ENCODE results near the gene RBAK.

The RBAK gene

DNA sequence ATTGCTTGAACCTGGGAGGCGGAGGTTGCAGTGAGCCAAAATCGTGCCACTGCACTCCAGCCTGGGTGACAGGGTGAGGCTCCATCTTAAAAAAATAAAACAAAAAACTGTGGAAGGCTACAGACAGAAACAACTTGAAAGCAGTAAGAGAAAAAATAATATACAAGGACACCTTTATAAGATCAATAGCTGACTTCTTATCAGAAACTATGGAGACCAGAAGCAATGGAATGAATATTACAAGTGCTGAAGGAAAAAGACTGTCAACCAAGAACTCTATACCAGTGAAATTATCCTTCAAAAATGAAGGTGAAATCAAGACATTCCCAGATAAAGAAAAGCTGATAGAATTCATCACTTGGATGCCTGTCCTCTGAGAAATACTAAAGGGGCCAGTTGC is 49.0 kb downstream of the RBAK start:
- no peak for DNase-seq (ENCODE audit: low read depth in 1 of 2, low spot score in 1 of 2)
- Histone ChIP-seq H3K27ac (replicated peaks) (no peak overlapping the region), H3K4me3 (replicated peaks; ENCODE audit: insufficient read depth, low read length) (no peak overlapping the region), H3K27me3 (ENCODE audit: insufficient read depth, poor library complexity, severe bottlenecking) (no peaks in the 10 kb centered on the region)
- TF ChIP-seq GABPA (IDR thresholded peaks at IDR 0.05; ENCODE audit: low read depth) = no peak
- TF ChIP-seq, protein P1, sequence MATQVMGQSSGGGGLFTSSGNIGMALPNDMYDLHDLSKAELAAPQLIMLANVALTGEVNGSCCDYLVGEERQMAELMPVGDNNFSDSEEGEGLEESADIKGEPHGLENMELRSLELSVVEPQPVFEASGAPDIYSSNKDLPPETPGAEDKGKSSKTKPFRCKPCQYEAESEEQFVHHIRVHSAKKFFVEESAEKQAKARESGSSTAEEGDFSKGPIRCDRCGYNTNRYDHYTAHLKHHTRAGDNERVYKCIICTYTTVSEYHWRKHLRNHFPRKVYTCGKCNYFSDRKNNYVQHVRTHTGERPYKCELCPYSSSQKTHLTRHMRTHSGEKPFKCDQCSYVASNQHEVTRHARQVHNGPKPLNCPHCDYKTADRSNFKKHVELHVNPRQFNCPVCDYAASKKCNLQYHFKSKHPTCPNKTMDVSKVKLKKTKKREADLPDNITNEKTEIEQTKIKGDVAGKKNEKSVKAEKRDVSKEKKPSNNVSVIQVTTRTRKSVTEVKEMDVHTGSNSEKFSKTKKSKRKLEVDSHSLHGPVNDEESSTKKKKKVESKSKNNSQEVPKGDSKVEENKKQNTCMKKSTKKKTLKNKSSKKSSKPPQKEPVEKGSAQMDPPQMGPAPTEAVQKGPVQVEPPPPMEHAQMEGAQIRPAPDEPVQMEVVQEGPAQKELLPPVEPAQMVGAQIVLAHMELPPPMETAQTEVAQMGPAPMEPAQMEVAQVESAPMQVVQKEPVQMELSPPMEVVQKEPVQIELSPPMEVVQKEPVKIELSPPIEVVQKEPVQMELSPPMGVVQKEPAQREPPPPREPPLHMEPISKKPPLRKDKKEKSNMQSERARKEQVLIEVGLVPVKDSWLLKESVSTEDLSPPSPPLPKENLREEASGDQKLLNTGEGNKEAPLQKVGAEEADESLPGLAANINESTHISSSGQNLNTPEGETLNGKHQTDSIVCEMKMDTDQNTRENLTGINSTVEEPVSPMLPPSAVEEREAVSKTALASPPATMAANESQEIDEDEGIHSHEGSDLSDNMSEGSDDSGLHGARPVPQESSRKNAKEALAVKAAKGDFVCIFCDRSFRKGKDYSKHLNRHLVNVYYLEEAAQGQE (IDR thresholded peaks at IDR 0.05; ENCODE audit: insufficient replicate concordance, low read depth) = no peak
- TF ChIP-seq POLR2AphosphoS5 (IDR thresholded peaks at IDR 0.05; ENCODE audit: low read depth) = no peak
- no peak for TF ChIP-seq SPI1 (IDR thresholded peaks at IDR 0.05; ENCODE audit: borderline replicate concordance, low read depth)
- TF ChIP-seq, protein P2, sequence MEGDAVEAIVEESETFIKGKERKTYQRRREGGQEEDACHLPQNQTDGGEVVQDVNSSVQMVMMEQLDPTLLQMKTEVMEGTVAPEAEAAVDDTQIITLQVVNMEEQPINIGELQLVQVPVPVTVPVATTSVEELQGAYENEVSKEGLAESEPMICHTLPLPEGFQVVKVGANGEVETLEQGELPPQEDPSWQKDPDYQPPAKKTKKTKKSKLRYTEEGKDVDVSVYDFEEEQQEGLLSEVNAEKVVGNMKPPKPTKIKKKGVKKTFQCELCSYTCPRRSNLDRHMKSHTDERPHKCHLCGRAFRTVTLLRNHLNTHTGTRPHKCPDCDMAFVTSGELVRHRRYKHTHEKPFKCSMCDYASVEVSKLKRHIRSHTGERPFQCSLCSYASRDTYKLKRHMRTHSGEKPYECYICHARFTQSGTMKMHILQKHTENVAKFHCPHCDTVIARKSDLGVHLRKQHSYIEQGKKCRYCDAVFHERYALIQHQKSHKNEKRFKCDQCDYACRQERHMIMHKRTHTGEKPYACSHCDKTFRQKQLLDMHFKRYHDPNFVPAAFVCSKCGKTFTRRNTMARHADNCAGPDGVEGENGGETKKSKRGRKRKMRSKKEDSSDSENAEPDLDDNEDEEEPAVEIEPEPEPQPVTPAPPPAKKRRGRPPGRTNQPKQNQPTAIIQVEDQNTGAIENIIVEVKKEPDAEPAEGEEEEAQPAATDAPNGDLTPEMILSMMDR (IDR thresholded peaks at IDR 0.05; ENCODE audit: insufficient read depth, low read length) = no peak

- TF ChIP-seq SPI1 (IDR thresholded peaks at IDR 0.05; ENCODE audit: borderline replicate concordance, low read depth) = no peak
- TF ChIP-seq, protein P2 (IDR thresholded peaks at IDR 0.05; ENCODE audit: insufficient read depth, low read length) = no peak
- TF ChIP-seq GABPA (IDR thresholded peaks at IDR 0.05; ENCODE audit: low read depth) = no peak
- no peak for TF ChIP-seq POLR2AphosphoS5 (IDR thresholded peaks at IDR 0.05; ENCODE audit: low read depth)
- TF ChIP-seq, protein P1 (IDR thresholded peaks at IDR 0.05; ENCODE audit: insufficient replicate concordance, low read depth) = no peak
- no peak for DNase-seq (ENCODE audit: low read depth in 1 of 2, low spot score in 1 of 2)
- Histone ChIP-seq H3K27me3 (ENCODE audit: insufficient read depth, poor library complexity, severe bottlenecking) (no peaks in the 10 kb centered on the region), H3K4me3 (replicated peaks; ENCODE audit: insufficient read depth, low read length) (no peak overlapping the region), H3K27ac (replicated peaks) (no peak overlapping the region)
Observed at GRCh38 chr7:5116359-5116758, 70.7 kb downstream of the RBAK start.

DNA sequence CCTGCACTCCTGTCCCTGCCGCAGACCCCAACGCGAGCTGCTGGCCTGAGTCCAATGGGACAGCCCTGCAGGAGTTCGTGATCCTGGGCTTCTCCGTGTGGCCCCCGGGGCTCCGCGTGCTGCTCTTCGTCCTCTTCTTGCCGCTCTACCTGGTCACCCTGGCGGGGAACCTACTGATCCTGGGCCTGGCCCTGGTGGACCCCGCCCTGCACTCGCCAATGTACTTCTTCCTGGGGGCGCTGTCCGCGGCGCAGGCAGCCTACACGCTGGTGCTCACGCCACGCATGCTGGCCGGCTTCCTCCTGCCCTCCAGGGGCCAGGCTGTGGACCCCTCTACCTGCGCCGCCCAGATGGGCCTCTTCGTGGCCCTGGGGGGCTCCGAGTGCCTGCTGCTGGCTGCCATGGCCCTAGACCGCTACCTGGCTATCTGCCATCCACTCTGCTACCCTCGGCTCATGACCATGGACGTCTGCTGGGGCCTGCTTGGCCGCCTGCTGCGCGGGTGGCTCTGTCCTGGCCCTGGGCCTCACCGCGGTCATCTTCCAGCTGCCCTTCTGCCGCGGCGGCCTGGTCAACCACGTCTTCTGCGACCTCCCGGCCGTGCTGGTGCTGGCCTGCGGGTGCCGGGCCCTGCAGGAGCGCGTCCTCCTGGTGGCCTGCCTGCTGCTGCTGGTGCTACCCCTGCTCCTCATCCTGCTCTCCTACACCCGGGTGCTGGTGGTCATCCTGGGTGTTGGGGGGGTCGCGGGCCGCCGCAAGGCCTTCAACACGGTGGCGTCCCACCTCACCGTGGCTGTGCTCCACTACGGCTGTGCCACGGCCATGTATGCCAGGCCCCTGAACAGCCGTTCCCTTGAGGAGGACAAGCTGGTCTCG is 71.7 kb downstream of the RBAK start:
- Histone ChIP-seq H3K4me3 (replicated peaks; ENCODE audit: insufficient read depth, low read length) (no peak overlapping the region), H3K27me3 (ENCODE audit: insufficient read depth, poor library complexity, severe bottlenecking) (no peaks in the 10 kb centered on the region), H3K27ac (replicated peaks) (no peak overlapping the region)
- no peak for TF ChIP-seq SPI1 (IDR thresholded peaks at IDR 0.05; ENCODE audit: borderline replicate concordance, low read depth)
- TF ChIP-seq, protein P1 (IDR thresholded peaks at IDR 0.05; ENCODE audit: insufficient replicate concordance, low read depth) = no peak
- TF ChIP-seq GABPA (IDR thresholded peaks at IDR 0.05; ENCODE audit: low read depth) = no peak
- TF ChIP-seq, protein P2 (IDR thresholded peaks at IDR 0.05; ENCODE audit: insufficient read depth, low read length) = no peak
- no peak for DNase-seq (ENCODE audit: low read depth in 1 of 2, low spot score in 1 of 2)
